NCI-H2227 (cell line): ENCODE data around the gene RPL7A.
"Not testable (repeated sequence)": the region's sequence is repeated elsewhere in the genome, so short reads cannot be mapped to it uniquely, and the experiment has no call there.

Experiments
- DNase-seq: peaks from one replicate; lab custom pipeline; 2025; ENCODE audit not compliant: unreplicated experiment; lab: John Stamatoyannopoulos, UW

The RPL7A gene

DNA sequence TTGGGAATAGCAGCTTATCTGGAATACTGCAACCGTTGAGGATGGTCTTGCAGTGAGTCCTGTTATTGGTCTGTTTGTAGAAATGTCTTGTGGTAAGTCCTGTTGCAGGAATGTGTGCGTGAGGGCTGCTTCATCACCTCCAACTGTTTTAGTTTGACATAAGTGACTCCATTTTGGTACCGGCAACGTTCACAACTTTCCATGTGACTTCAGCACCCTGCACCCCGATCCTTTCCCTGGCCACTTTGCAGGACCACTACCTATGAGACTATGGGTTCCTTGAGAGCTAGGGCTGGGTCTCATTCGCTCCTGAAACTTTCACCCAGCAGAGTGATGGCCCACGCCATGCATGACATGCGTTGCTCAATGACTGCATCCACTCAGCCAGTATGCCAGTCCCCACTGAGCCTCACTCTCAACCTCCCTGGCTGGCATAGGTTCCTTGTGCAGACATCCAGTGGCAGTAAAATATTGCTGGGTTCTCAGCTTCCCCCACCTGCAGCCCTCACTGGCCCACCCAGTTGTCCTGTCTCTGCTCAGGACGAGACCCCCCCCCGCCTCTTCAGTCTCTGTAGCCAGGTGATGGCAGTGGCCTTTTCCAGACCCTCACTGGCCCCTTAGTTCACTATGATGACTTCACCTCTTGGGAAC, 20.1 kb upstream of the RPL7A start:
- DNase-seq: no peak

DNA sequence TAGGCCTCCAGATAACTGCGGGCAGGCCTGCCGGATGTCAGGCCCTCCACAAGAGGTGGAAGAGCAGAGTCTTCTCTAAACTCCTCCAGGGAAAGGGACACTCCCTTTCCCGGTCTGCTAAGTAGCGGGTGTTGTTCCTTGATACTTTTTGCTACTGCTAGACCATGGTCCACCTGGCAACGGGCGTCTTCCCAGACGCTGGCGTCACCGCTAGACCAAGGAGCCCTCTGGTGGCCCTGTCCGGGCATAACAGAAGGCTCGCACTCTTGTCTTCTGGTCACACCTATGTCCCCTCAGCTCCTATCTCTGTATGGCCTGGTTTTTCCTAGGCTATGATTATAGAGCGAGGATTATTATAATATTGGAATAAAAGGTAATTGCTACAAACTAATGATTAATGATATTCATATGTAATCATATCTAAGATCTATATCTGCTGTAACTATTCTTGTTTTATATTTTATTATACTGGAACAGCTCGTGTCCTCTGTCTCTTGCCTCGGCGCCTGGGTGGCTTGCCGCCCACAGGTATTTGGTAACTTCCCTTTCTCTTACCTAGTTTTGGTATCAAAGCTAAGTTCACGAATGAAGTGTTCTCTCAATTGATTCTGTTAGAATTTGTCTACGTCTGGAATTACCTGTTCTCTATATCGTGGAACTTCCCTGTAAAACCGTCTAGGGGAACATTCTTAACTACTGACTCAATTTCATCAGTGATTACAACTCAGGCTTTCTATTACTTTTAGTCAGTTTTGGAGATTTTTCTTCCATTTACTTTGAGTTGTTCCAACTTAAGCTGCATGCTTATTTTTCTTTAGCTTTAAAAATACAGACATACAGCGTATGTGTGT, 18.5 kb upstream of the RPL7A start:
- peak; percentile 12 for DNase-seq

DNA sequence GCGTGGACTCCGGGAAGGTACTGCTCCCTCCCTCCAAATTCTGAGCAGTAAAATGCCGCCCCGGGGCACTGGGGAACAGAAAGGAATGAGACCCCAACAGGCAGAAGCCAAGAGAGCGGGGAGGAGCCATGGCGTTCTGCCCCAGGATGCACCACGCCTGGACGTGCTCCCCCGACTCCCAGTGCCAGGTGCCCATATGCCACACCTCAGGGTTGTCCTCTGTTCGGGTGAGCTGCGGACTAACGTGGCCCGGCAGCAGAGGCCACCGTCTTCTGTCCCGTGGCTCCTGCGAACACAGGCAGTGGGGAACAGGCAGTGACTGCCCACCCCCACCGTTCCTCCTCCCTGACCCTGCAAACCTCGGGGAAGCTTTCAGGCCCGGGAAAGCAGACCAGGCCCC, 16.8 kb upstream of the RPL7A start:
- DNase-seq: no peak

DNA sequence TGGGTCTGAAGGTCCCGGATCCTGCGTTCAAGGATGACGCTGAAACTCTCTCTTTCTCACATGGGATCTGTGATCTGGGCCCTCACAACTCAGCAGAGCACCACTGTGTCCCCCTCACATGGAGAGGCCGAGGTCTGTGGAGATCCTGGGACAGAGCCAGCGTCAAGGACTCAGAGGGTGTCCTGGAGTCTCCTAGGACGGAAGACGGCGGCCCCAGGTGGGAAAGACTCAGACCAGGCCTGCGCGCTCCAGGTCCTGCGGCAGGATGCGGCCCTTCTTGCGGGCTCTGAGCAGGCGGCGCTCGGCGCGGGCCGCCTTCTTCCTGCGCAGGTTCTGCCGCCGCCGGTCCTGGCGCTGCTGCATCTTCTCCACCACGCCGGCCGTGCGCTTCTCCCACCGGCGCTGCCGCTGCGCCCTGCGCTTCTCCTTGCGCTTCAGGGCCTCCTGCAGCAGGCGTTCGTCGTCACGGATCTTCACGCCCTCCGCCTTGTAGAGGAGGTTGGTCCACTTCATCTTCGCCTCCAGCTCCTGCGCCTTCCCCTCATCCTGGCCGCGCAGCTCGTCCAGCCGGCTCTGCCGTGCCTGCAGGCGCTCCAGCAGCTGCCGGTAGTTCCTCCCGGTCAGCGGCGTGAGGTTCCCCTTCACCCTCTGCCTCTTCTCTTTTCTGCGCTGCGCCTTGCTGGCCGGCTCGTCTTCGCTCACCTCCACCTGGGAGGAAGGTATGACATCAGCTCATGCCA, 16.2 kb upstream of the RPL7A start:
- no peak for DNase-seq

DNA sequence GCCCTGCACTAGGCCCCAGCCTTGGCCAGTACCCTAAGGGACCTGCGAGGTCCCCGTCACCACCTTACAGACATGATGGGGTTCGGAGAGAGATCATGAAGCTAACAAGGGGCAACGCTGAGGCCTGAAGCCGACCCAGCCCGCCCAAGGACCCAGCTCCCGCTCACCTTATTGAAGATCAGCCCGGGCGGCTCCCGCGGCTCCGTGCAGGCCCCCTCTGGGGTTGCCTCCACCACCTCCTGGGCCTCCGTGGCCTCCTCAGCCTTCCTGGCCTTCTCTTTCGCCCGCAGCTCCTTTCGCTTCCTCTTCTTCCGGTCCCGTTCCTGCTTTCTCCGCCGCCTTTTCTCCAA, 15.7 kb upstream of the RPL7A start:
- DNase-seq: no peak

DNA sequence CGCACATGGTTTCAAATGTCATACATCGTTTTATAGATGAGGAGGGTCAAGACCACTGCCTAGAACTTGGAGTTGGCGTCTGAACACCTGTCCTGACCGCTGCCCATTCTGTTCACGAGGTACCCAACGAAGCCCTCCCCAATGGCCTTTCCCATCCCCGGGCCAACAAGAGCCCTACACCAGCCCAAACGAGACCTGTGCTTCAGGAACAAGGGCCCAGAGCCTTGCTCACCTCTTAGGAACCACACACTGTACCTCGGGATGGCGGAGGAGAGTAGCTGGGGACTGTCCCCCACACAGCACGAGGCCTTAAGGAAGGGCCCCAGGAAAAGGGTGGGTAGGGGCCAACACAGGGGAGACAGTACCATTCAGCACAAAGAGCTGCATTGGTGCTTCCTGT, 15.0 kb upstream of the RPL7A start:
- DNase-seq: no peak

DNA sequence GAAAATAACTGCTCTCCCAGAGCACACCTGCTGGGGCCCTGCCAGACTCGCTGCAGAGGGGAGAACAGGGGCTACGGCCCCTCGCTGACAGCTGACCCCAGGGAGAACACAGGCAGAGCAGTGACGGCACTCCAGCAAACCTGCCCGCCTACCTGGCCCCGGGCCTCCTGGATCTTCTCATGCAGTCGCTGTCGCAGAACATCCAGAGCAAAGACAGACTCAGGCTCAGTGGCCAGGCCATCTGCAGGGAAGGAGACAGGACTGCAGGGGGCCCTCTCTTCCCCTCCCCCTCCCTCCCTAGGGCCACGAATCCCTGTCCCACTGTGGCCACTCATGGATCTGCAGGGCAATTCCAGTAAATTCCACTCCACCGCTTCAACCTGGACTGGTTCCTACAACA, 14.5 kb upstream of the RPL7A start:
- DNase-seq: no peak

DNA sequence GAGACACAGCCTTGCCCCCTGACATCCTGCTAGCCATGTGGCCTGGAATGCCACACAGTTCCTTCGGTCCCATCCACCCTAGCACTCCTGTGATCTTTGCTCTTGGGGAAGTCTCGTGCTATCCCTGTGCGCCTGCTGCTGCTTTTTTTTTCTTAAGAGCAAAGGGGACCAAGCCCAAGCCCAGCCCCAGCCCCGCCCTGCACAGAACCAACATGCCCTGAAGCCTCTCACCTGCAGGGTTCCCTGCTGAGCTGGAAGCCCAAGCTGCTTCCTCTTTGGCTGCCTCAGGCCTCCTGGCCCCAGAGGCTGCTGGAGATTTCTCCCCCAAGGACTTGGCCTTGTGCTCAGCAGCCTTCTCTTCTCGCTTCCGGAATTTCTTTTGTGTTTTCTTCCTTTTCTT, 13.9 kb upstream of the RPL7A start:
- no peak for DNase-seq

DNA sequence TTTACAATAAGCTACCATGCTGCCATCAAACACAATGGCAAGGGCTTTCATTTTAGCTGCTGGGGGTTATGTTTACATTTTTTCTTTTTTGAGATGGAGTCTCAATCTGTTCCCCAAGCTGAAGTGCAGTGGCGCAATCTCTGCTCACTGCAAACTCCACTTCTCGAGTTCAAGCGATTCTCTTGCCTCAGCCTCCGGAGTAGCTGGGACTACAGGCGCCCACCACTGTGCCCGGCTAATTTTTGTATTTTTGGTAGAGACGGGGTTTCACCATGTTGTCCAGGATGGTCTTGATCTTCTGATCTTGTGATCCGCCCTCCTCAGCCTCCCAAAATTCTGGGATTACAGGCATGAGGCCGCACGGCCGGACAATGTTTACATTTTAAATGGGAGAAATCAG, 13.1 kb upstream of the RPL7A start:
- DNase-seq: not testable (repeated sequence)

DNA sequence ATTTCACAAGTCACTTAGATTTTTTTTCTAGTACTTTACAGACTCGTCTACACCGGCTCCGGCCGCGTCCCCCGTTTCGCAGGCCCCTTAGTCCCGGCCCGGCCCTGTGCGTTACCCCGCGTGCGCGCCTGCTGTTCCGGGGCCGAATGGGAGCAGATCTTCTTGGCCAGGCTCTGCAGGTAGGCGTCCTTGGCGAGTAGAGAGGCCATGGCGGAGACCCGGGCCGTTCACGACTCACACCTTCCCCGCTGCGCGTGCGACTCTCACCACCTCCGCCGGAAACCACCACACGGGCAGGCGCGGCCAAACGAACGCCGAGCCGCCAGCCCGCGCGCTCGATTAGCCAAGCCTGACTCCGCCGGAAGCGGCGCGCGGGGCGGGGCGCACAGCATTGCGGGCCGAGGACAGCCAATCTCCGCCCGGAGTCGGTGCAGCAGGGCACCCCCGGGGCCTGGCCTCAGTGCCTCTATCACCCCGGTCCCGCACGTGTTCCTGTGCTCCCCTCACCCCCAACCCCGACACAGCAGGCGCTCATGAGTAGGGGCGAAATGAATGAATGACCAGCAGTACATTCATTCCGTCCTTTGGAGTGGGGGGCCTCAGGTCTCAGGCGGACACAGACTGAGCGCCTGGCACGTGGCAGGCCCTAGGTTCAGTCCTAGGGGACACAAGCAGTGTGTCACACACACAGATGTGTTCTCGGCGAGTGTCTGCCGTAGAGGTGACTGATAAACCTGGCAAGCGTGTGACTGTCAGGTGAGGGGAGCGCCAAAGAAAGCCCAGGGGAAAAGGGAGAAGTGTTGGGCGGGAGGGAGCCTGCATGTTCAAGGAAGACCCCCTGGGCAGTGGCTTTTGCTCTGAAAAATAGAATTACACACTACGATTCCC, 11.8 kb upstream of the RPL7A start, which contains the start of gene SURF6:
SURF6 (minus strand) TSS at position 265 of the 888 bp plus-strand sequence; CDS start at position 209, 56 bp downstream.
- peak; percentile 93 for DNase-seq

DNA sequence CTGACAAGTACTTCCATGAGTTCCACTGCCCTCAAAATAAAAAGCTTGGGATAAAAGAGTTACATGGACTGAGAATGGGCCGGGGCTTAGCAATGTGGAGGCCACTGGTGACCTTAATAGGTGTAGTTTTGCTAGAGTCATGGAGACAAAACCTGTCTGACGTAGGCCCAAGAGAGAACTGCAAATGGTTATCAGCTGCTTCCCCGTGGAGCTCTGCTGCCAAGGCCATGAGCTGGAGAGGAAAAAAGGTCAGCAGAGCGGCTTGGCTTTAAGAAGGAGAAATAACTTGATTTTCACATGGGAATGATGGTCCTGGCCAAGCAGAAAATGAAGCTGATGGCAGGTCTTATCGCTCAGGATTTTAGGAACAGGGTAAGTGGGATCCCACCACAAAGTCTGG, 8.4 kb upstream of the RPL7A start:
- DNase-seq: no peak

DNA sequence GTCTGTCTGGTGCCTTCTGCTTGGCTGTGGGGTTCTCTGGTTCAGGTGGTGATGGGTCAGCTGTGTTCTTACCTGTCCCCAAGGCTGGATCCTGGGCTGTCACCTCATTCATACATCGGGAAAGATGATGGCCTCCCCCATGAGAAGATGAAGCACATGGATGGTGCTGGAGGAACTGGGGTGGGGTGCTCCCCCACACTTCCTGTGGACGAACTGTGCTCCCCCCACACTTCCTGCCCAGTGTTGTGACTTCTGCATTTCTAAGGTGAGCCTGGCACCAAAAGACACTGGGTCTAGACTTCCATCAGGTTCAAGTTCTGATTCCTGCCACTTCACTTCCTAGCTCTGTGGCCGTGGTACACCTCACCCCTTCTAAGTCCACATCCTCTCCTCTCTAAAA, 7.8 kb upstream of the RPL7A start:
- no peak for DNase-seq

DNA sequence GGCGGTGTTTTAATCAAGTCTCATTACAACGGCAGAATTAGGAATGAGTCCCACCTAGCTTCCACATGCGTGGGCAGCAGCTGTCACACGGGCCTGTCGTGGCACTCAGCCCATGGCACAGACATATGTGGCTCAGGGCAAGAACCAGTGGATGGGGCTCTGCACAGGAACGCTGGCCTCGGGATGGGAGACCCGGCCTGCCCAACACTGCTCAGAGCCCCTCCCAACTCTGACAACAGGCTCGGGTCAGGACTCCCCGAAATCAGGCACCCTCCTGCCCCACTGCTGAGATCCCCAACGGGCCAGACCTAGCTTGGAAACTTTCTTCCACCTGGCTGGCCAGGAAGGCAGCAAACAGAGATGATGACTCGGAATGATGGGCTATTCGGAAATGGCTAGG, 7.1 kb upstream of the RPL7A start:
- DNase-seq: no peak

DNA sequence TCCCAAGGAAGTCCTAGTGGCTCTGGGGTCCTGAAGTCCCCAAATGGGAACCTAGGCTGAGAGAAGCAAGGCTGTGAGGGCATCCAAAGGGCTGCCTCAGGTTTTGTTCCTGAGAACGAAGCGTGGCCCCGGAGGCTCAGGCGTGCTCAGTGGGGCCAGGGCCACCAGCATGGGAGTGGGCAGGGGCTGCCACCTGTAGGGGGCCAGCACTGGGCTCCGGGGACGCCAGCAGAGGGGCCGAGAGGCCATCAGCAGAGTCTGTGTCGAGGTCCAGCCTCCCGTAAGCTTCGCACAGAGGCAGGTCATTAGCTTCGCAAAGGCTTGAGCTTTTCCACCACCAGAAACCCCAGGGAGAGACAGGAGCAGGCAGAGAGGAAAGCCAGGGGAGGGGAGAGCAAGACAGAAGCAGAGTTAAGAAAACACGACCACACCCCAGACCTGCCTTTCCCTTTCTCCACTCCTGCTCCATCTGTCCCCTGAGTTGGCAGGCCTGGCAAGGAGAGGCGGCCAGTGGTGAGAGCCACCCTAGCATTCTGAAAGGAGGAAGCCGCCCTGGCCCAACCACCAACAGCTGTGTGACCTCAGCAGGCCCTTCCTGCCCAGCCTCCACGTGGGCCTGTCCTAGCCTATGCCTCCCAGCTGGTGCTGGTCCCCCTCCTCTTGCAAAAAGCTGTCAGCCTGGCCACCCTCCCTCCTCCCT, 6.5 kb upstream of the RPL7A start:
- no peak for DNase-seq

DNA sequence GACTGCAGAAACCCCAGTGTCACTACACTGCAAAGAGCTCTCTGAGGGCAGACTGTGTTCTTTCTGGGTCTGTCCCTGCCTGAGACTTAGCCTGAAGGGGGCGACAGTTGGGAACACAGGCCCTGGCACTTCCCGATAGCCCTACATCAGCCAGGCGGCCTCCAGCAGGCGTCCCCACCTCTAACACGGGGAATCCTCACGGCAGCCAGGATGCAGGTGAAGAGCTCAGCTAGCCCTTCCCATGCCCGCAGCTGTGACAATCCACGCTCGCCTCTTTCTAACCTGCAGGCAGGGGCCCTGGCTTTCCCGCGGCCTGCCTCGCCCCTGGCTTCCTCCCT, 6.0 kb upstream of the RPL7A start:
- DNase-seq: no peak

DNA sequence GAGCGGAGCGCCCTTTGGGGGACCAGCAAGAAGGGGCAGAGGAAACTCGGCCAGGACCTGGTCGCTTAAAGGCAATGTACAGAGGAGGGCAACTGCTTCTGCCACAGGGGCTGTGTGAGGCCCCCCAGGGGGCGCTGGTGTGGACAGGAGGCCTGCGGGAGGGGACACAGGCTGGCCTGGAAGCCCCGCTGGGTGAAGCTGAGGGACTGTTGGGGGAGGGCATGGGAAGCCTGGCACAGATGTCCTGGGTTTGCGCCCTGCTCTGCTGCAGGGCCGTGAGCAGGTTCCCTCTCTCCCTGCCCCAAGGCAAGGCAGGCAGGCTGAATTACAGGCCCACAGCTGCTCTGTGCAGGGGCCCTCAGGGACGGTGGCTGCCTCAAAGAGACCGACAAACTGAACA, 5.4 kb upstream of the RPL7A start:
- DNase-seq: no peak

DNA sequence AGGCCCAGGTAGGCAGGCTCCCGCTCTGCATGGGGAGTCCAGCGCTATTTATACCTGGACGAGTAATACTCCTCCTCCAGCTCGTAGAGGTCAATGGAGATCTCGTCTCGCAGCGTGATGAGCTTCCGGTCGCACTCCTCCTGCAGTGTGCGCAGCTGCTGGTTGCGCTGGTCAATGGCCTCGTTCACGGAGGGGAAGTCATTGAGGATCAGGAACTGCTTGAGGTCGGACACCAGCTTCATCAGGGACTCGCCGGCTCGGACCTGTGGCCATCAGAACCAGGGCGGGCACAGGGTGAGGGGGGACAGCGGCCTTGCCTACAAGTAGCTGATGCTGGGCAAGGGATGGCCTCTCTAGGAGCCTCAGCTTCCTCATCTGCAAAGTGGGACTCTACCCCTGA, 3.9 kb upstream of the RPL7A start:
- no peak for DNase-seq

DNA sequence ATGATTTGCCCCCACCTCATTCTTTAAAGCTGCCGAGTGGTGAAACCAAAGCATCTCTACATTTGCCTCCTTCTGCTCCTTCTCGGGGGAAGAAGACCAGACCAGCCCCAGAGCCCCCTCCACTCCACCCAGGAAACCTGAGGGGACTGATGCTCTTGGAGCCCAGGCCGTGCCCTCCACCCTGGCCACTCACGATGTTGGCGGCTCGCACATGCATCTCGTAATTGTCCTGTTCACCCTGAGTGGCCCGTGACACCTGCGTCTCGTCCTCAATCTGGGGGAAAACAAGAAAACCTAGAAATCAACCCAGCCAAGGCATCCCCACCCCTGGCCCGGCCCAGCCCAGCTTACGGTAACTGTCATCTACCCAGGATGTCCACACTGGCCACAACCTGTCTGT, 3.0 kb upstream of the RPL7A start:
- no peak for DNase-seq

DNA sequence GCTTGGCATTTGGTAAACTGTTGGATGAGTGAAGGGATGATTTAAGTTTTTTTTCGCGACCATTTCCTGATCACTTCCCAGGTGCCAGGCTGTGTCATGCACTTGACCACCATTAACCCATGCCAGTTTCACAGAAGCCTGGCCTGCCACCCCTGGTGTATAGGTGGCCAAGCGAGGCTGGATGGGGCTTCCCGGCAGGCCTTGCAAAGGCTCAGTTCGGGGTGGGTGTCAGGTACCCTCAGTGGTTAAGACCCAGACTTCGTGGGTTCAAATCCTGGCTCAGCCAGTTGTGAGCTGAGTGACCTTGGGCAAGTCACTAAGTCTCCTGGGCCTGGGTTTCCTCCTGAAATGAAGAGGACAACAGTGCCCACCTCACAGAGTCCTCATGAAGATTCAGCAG, 2.4 kb upstream of the RPL7A start:
- no peak for DNase-seq

DNA sequence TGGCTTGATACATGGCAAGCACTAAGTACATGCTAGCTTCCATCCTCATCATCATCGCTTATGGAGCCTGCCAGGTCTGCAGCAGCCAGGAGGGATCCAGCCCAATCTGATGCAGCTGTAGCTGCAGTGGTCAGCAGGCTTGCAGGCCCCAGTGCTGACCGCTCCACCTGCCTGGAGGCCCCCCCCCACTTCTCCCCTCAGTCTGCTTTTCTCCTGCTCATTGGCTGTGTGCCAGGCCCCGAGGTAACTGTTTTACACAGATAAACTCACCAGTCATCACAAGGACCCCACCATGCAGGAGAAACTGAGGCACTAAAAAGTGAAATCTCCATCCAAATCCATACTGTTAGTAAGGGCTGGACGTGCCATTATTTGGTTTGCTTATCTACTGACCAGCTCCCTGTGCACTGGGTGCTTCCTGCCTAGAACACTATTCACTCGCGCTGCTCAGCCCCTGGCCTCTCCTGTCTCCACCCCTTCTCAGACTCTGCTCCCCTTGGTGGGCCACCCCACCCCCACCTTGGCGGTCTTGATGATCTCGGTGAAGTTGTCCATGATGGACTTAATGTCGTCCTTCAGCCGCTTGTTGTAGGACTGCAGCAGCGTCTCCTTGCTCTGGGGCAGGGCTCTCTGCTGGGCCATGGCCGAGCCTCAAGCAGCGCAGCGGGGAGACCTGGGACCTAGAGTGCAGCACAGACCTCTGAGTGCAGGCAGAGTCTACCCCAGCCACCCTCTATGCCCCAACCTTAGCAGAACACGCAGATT, 1.8 kb upstream of the RPL7A start:
- DNase-seq: no peak
